Measurements from ENCODE around the gene NAIF1.

GRCh38 chr9:128068386-128069205 lies 1.5 kb upstream of the NAIF1 start:
- TF ChIP-seq, protein P1, sequence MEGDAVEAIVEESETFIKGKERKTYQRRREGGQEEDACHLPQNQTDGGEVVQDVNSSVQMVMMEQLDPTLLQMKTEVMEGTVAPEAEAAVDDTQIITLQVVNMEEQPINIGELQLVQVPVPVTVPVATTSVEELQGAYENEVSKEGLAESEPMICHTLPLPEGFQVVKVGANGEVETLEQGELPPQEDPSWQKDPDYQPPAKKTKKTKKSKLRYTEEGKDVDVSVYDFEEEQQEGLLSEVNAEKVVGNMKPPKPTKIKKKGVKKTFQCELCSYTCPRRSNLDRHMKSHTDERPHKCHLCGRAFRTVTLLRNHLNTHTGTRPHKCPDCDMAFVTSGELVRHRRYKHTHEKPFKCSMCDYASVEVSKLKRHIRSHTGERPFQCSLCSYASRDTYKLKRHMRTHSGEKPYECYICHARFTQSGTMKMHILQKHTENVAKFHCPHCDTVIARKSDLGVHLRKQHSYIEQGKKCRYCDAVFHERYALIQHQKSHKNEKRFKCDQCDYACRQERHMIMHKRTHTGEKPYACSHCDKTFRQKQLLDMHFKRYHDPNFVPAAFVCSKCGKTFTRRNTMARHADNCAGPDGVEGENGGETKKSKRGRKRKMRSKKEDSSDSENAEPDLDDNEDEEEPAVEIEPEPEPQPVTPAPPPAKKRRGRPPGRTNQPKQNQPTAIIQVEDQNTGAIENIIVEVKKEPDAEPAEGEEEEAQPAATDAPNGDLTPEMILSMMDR (IDR thresholded peaks at IDR 0.05) = peak in 1 of 6 experiments; percentile 1
- no peak for TF ChIP-seq POLR2A (IDR thresholded peaks at IDR 0.05)
